Stimulated activated naive CD8-positive, alpha-beta T cell treated with anti-CD3 and anti-CD28 coated beads, Interleukin-15, Interleukin-2, amounts not matched to agents 100 ng/mL and 50 ng/mL, for 24 hours (primary cell): ENCODE measurements around the gene CTNNA2.

Experiments
- H3K27ac Mint-ChIP-seq: one replicate; pipeline ENCODE4 v1.8.0; 2021; ENCODE audit warnings: mild to moderate bottlenecking, mixed read lengths
- H3K27me3 Mint-ChIP-seq: one replicate; pipeline ENCODE4 v1.8.0; 2021; ENCODE audit warnings: mixed read lengths
- H3K36me3 Mint-ChIP-seq: one replicate; pipeline ENCODE4 v1.8.0; 2021; ENCODE audit warnings: low read depth, mixed read lengths
- H3K4me1 Mint-ChIP-seq: one replicate; pipeline ENCODE4 v1.8.0; 2021; ENCODE audit warnings: low read depth, mixed read lengths
- H3K4me3 Mint-ChIP-seq: one replicate; pipeline ENCODE4 v1.8.0; 2021; ENCODE audit warnings: mild to moderate bottlenecking, mixed read lengths
- H3K9me3 Mint-ChIP-seq: one replicate; pipeline ENCODE4 v1.8.0; 2021; ENCODE audit warnings: mixed read lengths

CTNNA2 gene

DNA sequence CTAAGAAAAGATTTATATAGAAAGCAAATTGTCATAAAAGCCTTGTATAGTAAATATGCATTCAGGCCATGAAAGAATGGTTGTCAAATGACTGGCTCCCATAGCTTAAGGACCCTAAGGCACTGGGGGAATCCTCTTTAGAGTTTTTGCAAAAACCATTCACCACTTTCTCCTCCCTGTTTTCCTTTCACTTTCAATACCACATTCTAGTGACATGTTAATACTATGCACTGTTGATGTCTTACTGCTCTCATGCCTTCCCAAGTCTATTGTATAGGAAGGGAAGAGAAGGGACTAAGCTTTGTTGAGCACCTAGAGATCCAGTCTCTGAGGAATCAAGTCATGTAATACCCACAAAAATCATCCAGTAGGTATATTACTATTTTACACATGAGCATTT is 1174.7 kb downstream of the CTNNA2 start:
- H3K9me3 Mint-ChIP-seq: peaks cover 3% of the 10 kb centered on the region
- no peak overlapping the region for H3K27ac Mint-ChIP-seq
- no peaks in the 10 kb centered on the region for H3K27me3 Mint-ChIP-seq
- H3K4me3 Mint-ChIP-seq: no peak overlapping the region
- H3K36me3 Mint-ChIP-seq: no peaks in the 10 kb centered on the region
- no peaks in the 10 kb centered on the region for H3K4me1 Mint-ChIP-seq

DNA sequence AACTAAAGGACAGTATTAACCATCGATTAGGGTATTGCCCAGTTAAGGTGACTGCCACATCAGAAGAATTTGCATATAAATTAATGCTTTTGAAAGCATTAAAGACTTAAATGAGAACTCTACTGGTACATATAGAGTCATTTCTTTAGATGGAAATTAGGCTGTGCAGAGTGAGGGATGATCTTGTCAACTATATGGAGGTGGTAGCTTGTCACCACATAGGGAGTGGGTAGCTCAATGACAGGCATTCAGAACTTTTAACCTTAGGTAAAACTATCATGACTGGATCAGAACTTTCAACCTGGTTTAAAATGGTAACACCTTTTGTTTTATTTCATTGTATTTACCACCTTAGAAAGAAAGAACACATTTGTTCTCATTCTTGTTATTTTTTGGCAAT is 1176.3 kb downstream of the CTNNA2 start:
- Mint-ChIP-seq H3K4me3 (no peak overlapping the region), H3K36me3 (no peaks in the 10 kb centered on the region), H3K27ac (no peak overlapping the region), H3K27me3 (no peaks in the 10 kb centered on the region), H3K9me3 (peaks cover 9% of the 10 kb centered on the region), H3K4me1 (no peaks in the 10 kb centered on the region)
